Trophoblast cell (in vitro differentiated cells and primary cell): Measurements from ENCODE around the gene LHX5.

Experiments
- DNase-seq, 2 donors: peaks; one replicate each; pipeline ENCODE4 v3.0.0-alpha.2; 2016
- H2AFZ ChIP-seq: 2 replicates; pipeline ENCODE4 v1.6.1; 2013; ENCODE audit warnings: low read length, moderate library complexity, mild to moderate bottlenecking; ENCODE audit not compliant: insufficient read depth, poor library complexity
- H2AK5ac ChIP-seq: 2 replicates; pipeline ENCODE4 v1.6.1; 2013; ENCODE audit warnings: mild to moderate bottlenecking, low read length
- H2BK120ac ChIP-seq: 2 replicates; pipeline ENCODE4 v1.6.1; 2013; ENCODE audit warnings: low read length, mild to moderate bottlenecking, moderate library complexity; ENCODE audit not compliant: insufficient read depth, poor library complexity
- H2BK12ac ChIP-seq: 2 replicates; pipeline ENCODE4 v1.6.1; 2013; ENCODE audit warnings: mild to moderate bottlenecking, low read length, moderate library complexity
- H2BK5ac ChIP-seq: 2 replicates; pipeline ENCODE4 v1.6.1; 2013; ENCODE audit warnings: low read length, low read depth, moderate library complexity, mild to moderate bottlenecking; ENCODE audit not compliant: poor library complexity
- H3K14ac ChIP-seq: 2 replicates; pipeline ENCODE4 v1.6.1; 2013; ENCODE audit warnings: mild to moderate bottlenecking, low read length
- H3K18ac ChIP-seq: 2 replicates; pipeline ENCODE4 v1.6.1; 2013; ENCODE audit warnings: mild to moderate bottlenecking, low read length
- H3K23ac ChIP-seq: 2 replicates; pipeline ENCODE4 v1.6.1; 2013; ENCODE audit warnings: low read length
- H3K27ac ChIP-seq: 2 replicates; pipeline ENCODE4 v1.5.1; 2013; ENCODE audit warnings: low read depth, mild to moderate bottlenecking, inconsistent platforms, low read length, moderate library complexity
- H3K27me3 ChIP-seq: 2 replicates; pipeline ENCODE4 v1.6.1; 2013; ENCODE audit warnings: inconsistent platforms, mild to moderate bottlenecking, low read length, moderate library complexity; ENCODE audit not compliant: insufficient read depth
- H3K36me3 ChIP-seq, 2 experiments: 1 replicate in 1 of 2; 2 replicates in 1 of 2; pipeline ENCODE4 v1.6.1; 2013; ENCODE audit warnings: low read length in 2 of 2, mild to moderate bottlenecking in 2 of 2, moderate library complexity in 1 of 2; ENCODE audit not compliant: insufficient read depth in 2 of 2, control insufficient read depth in 1 of 2
- H3K4ac ChIP-seq: 2 replicates; pipeline ENCODE4 v1.6.1; 2013; ENCODE audit warnings: low read depth, mild to moderate bottlenecking, low read length, moderate library complexity
- H3K4me1 ChIP-seq, 2 experiments: 1 replicate in 1 of 2; 2 replicates in 1 of 2; pipeline ENCODE4 v1.6.1; 2013; ENCODE audit warnings: low read length in 2 of 2, mild to moderate bottlenecking in 2 of 2, moderate library complexity in 1 of 2; ENCODE audit not compliant: insufficient read depth in 2 of 2, control insufficient read depth in 1 of 2
- H3K4me2 ChIP-seq: 2 replicates; pipeline ENCODE4 v1.6.1; 2013; ENCODE audit warnings: inconsistent platforms, mild to moderate bottlenecking, low read length, moderate library complexity
- H3K4me3 ChIP-seq: 2 replicates; pipeline ENCODE4 v1.5.1; 2013; ENCODE audit warnings: mild to moderate bottlenecking, low read depth, low read length, inconsistent platforms
- H3K79me1 ChIP-seq: one replicate; pipeline ENCODE4 v1.6.1; 2013; ENCODE audit warnings: low read length
- H3K79me2 ChIP-seq: 2 replicates; pipeline ENCODE4 v1.6.1; 2013; ENCODE audit warnings: low read length, mild to moderate bottlenecking; ENCODE audit not compliant: control insufficient read depth, insufficient read depth, poor library complexity
- H3K9ac ChIP-seq: 2 replicates; pipeline ENCODE4 v1.6.1; 2013; ENCODE audit warnings: mild to moderate bottlenecking, low read length
- H3K9me3 ChIP-seq: 2 replicates; pipeline ENCODE4 v1.6.1; 2013; ENCODE audit warnings: low read depth, mild to moderate bottlenecking, control low read depth, inconsistent platforms, low read length; ENCODE audit not compliant: insufficient read depth
- H4K12ac ChIP-seq: 2 replicates; pipeline ENCODE4 v1.6.1; 2013; ENCODE audit warnings: low read depth, mild to moderate bottlenecking, low read length, moderate library complexity
- H4K8ac ChIP-seq: 2 replicates; pipeline ENCODE4 v1.6.1; 2013; ENCODE audit warnings: low read depth, mild to moderate bottlenecking, low read length, moderate library complexity
- H4K91ac ChIP-seq: one replicate; pipeline ENCODE4 v1.6.1; 2013; ENCODE audit warnings: low read depth, mild to moderate bottlenecking, low read length, moderate library complexity
- WGBS: extraction: QIAGEN DNeasy Blood & Tissue Kit; methylation state at CpG from one replicate; pipeline ENCODE4 v1.1.7; 2013; ENCODE audit warnings: missing lambda C conversion rate; ENCODE audit not compliant: insufficient read length, insufficient coverage; ENCODE audit errors: extremely low coverage; 5-methylcytosine and 5-hydroxymethylcytosine counted together

Gene LHX5

DNA sequence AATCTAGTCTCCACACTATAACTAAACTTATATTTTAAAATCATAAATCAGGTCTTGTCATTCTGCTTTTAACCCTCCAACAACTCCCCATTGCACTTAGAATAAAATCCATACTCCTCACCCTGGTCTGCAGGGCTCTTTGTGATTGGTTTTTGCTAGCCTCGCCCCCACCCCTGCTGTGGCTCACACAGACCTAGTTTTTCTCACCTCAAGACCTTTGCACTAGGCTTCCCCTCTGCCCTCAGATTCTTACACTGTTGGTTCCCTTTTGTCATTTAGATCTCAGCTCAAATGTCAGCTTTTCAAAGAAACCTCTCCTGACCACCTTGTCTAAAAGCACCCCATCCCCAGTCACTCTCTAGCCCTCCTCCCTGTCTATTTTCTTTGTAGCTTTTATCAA is 10.7 kb upstream of the LHX5 start:
- Histone ChIP-seq H2BK12ac (no peak overlapping the region), H2BK120ac (no peak overlapping the region), H3K14ac (no peak overlapping the region), H3K4me1 (no peaks in the 10 kb centered on the region), H3K9me3 (peaks cover 6% of the 10 kb centered on the region), H3K79me2 (no peaks in the 10 kb centered on the region), H3K36me3 (no peaks in the 10 kb centered on the region), H4K12ac (no peak overlapping the region), H2BK5ac (no peak overlapping the region), H3K23ac (no peak overlapping the region), H4K8ac (no peak overlapping the region), H3K4ac (no peak overlapping the region), H3K27me3 (peaks cover 34% of the 10 kb centered on the region), H4K91ac (no peak overlapping the region), H3K9ac (no peak overlapping the region), H3K79me1 (no peaks in the 10 kb centered on the region), H3K4me2 (no peak overlapping the region), H3K27ac (no peak overlapping the region), H3K18ac (no peak overlapping the region), H2AFZ (no peak overlapping the region), H2AK5ac (no peak overlapping the region), H3K4me3 (no peak overlapping the region)
- DNase-seq = no peak
- WGBS = no CpG with 5 or more reads among the region's 1 CpG

DNA sequence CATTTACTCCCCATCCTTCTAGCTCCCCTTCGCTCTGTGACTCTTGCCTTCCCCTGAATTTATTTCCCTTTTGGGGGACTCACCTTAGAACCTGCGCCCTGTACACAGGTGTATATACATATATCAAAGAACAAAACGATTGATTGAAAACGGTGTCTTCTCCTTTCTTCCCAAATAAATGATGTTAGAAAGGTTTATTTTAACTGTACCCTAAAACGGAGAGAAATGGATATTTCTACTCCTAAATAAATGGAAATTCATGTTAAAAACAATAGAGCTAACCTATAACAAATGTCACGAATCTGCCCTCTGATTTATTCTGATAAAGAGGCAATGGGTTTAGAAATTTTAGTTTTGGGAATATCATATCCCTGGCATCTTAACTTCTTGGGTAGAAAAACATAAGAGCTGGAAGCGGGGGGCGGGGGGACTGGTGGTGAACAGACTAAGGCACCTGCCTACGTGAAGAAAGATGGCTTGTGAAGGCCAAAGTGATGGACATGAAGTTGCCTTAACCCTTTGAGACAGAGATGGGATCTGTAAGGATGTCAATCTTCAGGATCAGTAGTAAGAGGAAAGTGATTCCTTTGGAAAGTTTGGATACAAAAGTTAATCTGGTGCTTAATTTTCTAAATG is 8.8 kb upstream of the LHX5 start:
- Histone ChIP-seq H4K12ac (no peak overlapping the region), H2AK5ac (no peak overlapping the region), H3K27me3 (peaks cover 48% of the 10 kb centered on the region), H2BK120ac (no peak overlapping the region), H3K4me1 (no peaks in the 10 kb centered on the region), H3K4ac (no peak overlapping the region), H4K91ac (no peak overlapping the region), H2BK5ac (no peak overlapping the region), H3K36me3 (no peaks in the 10 kb centered on the region), H3K79me2 (no peaks in the 10 kb centered on the region), H3K9ac (no peak overlapping the region), H3K18ac (no peak overlapping the region), H2AFZ (no peak overlapping the region), H4K8ac (no peak overlapping the region), H3K4me3 (no peak overlapping the region), H3K14ac (no peak overlapping the region), H3K9me3 (peaks cover 6% of the 10 kb centered on the region), H3K27ac (no peak overlapping the region), H3K23ac (no peak overlapping the region), H2BK12ac (no peak overlapping the region), H3K4me2 (no peak overlapping the region), H3K79me1 (no peaks in the 10 kb centered on the region)
- WGBS = no CpG with 5 or more reads among the region's 9 CpGs
- no peak for DNase-seq

DNA sequence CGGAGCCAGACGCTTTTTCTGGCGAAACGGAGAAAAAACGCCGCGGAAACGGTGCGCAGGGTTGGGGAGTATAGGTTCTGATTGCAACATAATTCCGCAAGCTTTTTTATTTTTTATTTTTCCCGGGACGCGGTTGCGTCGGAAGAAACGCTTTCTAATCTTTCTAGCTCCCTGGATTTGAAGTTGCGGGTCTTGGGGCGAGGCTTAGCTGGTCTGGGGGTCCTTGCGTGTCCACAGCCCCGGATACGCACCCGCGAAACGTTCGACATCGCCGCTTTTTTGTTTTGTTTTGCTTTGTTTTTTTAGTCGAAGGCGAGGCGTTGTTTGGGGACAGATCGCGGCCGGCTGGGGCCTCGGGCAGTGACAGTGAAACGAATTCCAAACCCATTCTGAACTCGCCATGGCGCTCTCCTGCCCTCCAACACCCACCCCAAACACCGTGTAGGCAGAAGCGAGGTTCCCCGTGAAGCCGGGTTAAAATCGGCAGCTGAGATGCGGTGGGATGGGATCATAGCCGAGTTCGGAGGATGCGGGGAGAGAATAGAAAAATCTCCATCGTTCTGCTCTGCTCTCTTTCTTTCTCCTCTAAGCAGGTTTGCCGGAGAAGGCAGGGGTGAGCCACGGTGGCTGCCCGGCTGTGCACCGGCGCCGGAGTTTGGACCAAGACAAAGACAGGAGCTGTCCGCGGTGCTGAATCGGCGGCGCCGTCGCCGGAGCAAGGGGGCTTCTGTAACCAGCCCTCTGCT is 8.1 kb upstream of the LHX5 start:
- no peak overlapping the region for H2AK5ac ChIP-seq
- peak in 1 of 2 donors; percentile 48 for DNase-seq
- no peak overlapping the region for H3K18ac ChIP-seq
- WGBS = no CpG with 5 or more reads among the region's 61 CpGs
- no peak overlapping the region for H2BK12ac ChIP-seq
- no peak overlapping the region for H4K12ac ChIP-seq
- no peak overlapping the region for H3K4me3 ChIP-seq
- no peak overlapping the region for H3K23ac ChIP-seq
- no peak overlapping the region for H2BK120ac ChIP-seq
- H3K36me3 ChIP-seq = no peaks in the 10 kb centered on the region
- no peak overlapping the region for H3K14ac ChIP-seq
- H3K4ac ChIP-seq = no peak overlapping the region
- no peak overlapping the region for H3K4me2 ChIP-seq
- no peak overlapping the region for H2AFZ ChIP-seq
- H4K8ac ChIP-seq = no peak overlapping the region
- H2BK5ac ChIP-seq = no peak overlapping the region
- H3K9me3 ChIP-seq = peaks cover 9% of the 10 kb centered on the region
- no peak overlapping the region for H3K9ac ChIP-seq
- no peaks in the 10 kb centered on the region for H3K4me1 ChIP-seq
- H3K27ac ChIP-seq = no peak overlapping the region
- H3K79me1 ChIP-seq = no peaks in the 10 kb centered on the region
- peaks cover 54% of the 10 kb centered on the region for H3K27me3 ChIP-seq
- no peaks in the 10 kb centered on the region for H3K79me2 ChIP-seq
- H4K91ac ChIP-seq = no peak overlapping the region

DNA sequence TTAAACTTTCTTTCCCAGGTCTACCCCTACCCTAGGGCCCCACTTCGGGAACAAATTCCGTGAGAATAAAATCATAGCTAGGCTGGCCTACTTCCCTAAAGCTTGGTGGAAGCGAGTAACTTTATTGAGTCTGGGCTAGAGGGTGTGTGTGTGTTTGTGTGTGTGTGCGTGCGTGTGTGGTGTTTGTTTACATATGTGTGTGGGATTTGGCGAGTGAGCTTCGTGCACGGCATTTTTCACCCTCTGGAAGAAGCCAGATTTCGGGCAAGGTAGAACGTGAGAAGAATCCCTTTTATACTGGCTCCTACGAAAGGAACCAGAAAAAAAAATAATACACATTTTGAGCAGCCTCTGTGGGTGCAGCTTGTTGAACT is 7.5 kb upstream of the LHX5 start:
- H3K9ac ChIP-seq = no peak overlapping the region
- H3K4me1 ChIP-seq = no peaks in the 10 kb centered on the region
- no peak overlapping the region for H2AFZ ChIP-seq
- no peak overlapping the region for H3K14ac ChIP-seq
- H3K9me3 ChIP-seq = peaks cover 13% of the 10 kb centered on the region
- peaks cover 60% of the 10 kb centered on the region for H3K27me3 ChIP-seq
- H3K4me3 ChIP-seq = no peak overlapping the region
- H2BK120ac ChIP-seq = no peak overlapping the region
- no CpG with 5 or more reads among the region's 11 CpGs for WGBS
- no peak overlapping the region for H3K18ac ChIP-seq
- H4K8ac ChIP-seq = no peak overlapping the region
- no peaks in the 10 kb centered on the region for H3K79me1 ChIP-seq
- DNase-seq = no peak
- H2BK5ac ChIP-seq = no peak overlapping the region
- H4K12ac ChIP-seq = no peak overlapping the region
- H4K91ac ChIP-seq = no peak overlapping the region
- H3K36me3 ChIP-seq = no peaks in the 10 kb centered on the region
- H3K4ac ChIP-seq = no peak overlapping the region
- no peaks in the 10 kb centered on the region for H3K79me2 ChIP-seq
- H3K4me2 ChIP-seq = no peak overlapping the region
- H3K27ac ChIP-seq = no peak overlapping the region
- peak overlapping the region; percentile 65 for H3K23ac ChIP-seq
- no peak overlapping the region for H2BK12ac ChIP-seq
- no peak overlapping the region for H2AK5ac ChIP-seq
